Measurements from ENCODE around the gene CHRNA1.

CHRNA1 gene

DNA sequence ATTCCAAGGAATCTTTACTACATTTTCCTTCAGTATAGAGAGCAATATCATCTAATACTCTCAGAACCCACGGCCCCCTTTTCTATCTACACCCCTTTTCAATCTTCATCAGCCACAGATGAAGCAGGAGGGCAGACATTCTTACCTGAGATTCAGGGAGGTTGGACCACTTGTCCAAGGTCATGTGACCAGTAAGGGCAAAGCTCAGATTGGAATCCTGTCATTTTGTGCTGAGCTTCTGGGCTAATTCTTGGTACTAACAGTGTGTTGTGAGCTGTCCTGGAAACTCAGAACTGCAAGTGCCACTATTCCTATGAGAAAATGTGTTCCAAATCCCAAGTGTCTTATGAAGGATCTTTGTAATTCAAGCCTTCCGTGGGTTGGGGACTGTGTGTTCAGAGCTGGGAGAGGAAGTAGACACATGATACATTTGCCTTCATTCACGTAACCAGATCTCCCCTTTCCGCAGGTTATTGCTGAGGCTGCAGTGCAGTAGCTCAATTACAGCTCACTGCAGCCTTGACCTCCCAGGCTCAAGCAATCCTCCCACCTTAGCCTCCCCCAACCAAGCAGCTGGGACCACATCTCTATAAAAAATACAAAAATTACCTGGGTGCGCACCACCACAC lies 3.3 kb downstream of the CHRNA1 start:
- Mint-ChIP-seq H3K4me1 (no peaks in the 10 kb centered on the region), H3K36me3 (no peaks in the 10 kb centered on the region), H3K9me3 (no peaks in the 10 kb centered on the region), H3K27ac (no peak overlapping the region), H3K4me3 (no peak overlapping the region), H3K27me3 (peaks cover 6% of the 10 kb centered on the region)
- ATAC-seq (ENCODE audit: low read depth) = no peak
- no peak for DNase-seq (ENCODE audit: low spot score in 2 of 2)

DNA sequence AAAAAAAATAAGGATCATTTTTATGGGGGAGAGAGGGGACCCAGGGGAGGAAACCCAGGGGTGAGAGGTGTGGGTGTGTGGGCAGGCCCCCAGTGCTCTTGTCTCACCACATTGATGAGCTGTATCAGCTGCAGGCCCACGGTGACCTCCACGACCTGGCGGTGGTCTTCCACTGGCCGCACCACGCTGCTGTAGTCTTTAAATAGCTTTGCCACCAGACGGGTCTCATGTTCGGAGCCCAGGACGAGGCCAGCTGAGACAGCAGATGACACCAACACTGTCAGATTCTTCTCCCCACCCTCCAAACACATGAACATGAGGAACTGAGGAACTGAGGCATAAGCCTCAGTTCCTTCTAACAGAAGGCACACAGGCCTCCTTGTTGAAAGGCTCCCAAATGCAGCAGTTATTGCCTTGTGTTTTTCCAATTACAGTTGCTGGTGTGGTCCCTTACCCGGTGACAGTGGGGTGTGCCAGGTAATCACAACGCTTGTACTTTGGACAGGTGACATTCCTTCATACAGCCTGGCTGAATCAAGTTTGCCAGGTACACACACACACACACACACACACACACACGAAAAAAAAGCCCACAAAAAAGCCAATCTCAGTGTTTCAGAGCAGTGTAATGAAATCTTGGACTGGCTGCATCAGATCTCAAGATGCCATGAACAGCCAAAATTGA lies 4.7 kb downstream of the CHRNA1 start:
- Mint-ChIP-seq H3K36me3 (no peaks in the 10 kb centered on the region), H3K27ac (no peak overlapping the region), H3K27me3 (peaks cover 6% of the 10 kb centered on the region), H3K4me3 (no peak overlapping the region), H3K4me1 (no peaks in the 10 kb centered on the region), H3K9me3 (no peaks in the 10 kb centered on the region)
- DNase-seq (ENCODE audit: low spot score in 2 of 2) (no peak), ATAC-seq (ENCODE audit: low read depth) (no peak)

DNA sequence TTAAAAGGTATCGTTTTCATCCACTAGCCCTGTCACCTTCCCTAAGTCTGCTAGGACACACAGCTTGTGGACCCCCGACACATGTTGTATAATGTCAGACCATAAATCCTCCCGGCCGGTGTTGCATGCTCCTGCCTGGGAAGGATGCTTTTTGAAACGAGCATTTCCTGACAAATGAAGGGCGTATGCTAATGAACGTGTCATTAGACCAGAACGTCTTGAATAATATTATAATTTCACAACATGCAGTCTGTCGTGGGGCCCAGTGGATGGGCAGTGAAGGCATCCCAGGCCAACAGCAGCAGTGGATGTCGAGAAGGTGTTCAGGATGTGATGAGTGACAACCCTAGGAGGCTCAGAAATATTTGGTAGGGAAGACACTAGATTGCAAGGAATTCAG lies 7.5 kb downstream of the CHRNA1 start:
- ATAC-seq (ENCODE audit: low read depth) (no peak), DNase-seq (ENCODE audit: low spot score in 2 of 2) (no peak)
- Mint-ChIP-seq H3K27ac (no peak overlapping the region), H3K9me3 (no peaks in the 10 kb centered on the region), H3K36me3 (no peaks in the 10 kb centered on the region), H3K4me3 (no peak overlapping the region), H3K4me1 (peaks cover 12% of the 10 kb centered on the region), H3K27me3 (peaks cover 5% of the 10 kb centered on the region)

DNA sequence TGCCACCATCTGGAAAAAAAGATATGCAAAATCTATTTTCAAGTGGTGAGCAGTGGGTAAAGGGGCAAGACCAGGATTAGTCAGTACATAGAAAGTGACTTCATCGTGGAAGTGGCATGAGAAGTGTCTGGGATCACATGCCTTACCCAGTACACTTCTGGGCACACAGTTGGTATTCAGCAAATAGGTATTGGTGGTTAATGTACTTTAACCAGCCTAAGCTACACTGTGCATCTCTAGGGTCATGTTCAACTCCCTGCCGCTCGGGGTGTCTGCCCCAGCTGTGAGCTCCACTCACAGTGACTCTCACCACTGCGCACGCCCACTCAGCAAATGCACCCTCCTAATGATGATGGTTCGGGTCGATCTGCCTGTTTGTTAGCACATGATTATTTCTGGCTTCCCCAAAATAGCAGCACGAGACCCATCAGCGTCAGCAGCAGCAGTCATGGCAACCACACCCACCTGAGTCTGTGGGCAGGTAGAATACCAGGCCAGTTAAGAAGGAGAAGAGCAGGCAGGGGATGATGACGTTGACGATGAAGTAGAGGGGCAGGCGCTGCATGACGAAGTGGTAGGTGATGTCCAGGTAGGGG lies 11.1 kb downstream of the CHRNA1 start:
- H3K27ac Mint-ChIP-seq = peak overlapping the region; percentile 98
- peak; percentile 64 to 81 for DNase-seq (ENCODE audit: low spot score in 2 of 2)
- H3K27me3 Mint-ChIP-seq = no peaks in the 10 kb centered on the region
- peaks cover 26% of the 10 kb centered on the region for H3K4me1 Mint-ChIP-seq
- no peaks in the 10 kb centered on the region for H3K9me3 Mint-ChIP-seq
- no peaks in the 10 kb centered on the region for H3K36me3 Mint-ChIP-seq
- ATAC-seq (ENCODE audit: low read depth) = peak; percentile 60
- peak overlapping the region; percentile 65 for H3K4me3 Mint-ChIP-seq

DNA sequence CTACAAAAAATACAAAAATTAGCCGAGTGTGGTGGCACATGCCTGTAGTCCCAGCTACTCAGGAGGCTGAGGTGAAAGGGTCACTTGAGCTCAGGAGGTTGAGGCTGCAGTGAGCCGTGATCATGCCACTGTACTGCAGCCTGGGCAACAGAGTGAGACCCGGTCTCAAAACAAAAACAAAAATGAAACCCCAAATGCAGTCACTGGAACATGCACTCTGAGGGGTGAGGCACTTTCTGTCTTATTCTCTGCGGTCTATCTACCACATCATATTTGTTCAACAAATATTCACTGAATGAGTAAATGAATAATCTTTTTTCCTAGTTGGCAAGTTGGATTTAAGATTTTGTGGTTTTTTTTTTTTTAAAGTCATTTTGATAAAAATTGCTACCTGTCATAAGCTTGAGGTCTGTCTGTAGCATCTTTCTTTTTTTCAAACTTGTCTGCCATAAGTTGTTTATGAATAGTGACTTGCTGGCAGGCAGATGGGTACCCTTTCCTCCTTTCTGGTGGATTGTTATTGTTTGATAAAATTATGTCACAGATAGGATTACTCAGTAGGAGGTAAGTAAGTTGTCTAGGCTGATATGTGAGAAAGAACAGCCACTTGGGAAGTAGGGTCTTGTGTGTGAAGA lies 11.8 kb downstream of the CHRNA1 start:
- Mint-ChIP-seq H3K27me3 (no peaks in the 10 kb centered on the region), H3K4me3 (peak overlapping the region; percentile 65), H3K9me3 (no peaks in the 10 kb centered on the region), H3K27ac (peak overlapping the region; percentile 98), H3K4me1 (peaks cover 26% of the 10 kb centered on the region), H3K36me3 (no peaks in the 10 kb centered on the region)
- DNase-seq (ENCODE audit: low spot score in 2 of 2) = peak; percentile 27 to 58
- ATAC-seq (ENCODE audit: low read depth) = peak; percentile 41

DNA sequence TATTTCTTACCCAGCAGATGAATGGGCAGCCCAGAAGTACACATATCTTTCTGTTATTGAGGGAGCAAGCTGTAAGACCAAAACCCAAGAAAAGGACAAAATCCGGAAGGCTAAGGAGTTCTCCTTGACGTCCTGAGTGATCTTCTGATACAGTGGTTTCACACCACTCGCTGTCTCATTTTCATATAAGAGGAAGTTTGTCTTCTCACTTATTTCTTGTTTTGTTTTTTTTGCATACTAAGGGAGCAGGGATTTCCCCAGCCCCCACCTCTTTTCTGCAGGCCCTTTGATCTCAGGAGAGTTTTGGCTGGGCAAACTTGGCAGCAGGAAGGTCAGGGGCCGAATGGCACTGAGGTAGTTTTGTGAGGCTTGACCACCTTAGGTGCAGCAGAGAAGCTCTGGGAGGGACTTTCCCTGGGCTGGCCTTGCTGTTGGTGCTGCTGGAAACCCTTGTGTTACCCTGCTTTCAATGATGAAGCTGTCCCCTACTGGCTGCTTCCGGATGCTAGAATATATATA lies 13.3 kb downstream of the CHRNA1 start:
- peak; percentile 65 to 74 for DNase-seq (ENCODE audit: low spot score in 2 of 2)
- Mint-ChIP-seq H3K9me3 (no peaks in the 10 kb centered on the region), H3K27ac (peak overlapping the region; percentile 98), H3K27me3 (no peaks in the 10 kb centered on the region), H3K4me1 (peaks cover 26% of the 10 kb centered on the region), H3K4me3 (peak overlapping the region; percentile 55), H3K36me3 (no peaks in the 10 kb centered on the region)
- peak; percentile 41 for ATAC-seq (ENCODE audit: low read depth)

DNA sequence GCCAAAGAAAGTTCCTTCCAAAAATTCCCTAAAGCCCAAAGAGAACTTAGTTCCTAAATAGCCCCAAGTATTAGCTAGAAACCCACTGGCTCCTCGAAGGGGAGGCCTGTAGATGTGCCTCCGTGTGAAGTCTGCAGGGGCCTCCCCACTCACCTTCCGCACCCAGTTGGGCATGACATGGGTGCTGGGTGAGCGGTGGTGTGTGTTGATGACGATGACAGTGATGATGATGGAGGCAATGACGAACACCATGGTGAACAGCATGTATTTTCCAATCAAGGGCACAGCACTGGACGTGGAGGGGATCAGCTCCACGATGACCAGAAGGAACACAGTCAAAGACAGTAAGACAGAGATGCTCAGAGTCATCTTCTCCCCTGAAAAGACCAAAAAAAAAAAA lies 14.5 kb downstream of the CHRNA1 start:
- Mint-ChIP-seq H3K4me3 (peak overlapping the region; percentile 6), H3K27me3 (no peaks in the 10 kb centered on the region), H3K9me3 (no peaks in the 10 kb centered on the region), H3K4me1 (peaks cover 26% of the 10 kb centered on the region), H3K36me3 (no peaks in the 10 kb centered on the region), H3K27ac (peak overlapping the region; percentile 98)
- ATAC-seq (ENCODE audit: low read depth) (peak; percentile 45), DNase-seq (ENCODE audit: low spot score in 2 of 2) (peak; percentile 45 to 59)

DNA sequence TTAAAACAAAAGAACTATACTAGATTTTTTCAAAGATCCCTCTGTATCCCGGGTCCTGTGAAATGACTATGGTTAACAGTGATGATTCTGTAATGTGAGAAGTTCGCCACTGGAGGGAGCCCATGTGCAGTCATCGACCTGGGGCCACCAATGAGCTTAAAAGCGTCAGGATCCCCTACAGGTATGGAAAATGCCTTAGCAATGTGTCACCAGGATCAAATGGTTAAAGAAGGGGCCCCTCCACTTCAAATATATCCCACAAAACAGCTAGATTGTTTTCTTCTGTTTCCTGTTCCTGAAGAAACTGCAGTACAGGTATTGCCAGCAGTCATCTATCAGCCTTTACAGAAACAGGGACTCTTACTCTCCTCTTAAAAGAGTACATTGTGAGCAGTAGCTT lies 15.3 kb downstream of the CHRNA1 start:
- no peak for ATAC-seq (ENCODE audit: low read depth)
- H3K9me3 Mint-ChIP-seq = no peaks in the 10 kb centered on the region
- H3K36me3 Mint-ChIP-seq = no peaks in the 10 kb centered on the region
- H3K27ac Mint-ChIP-seq = peak overlapping the region; percentile 98
- H3K4me3 Mint-ChIP-seq = no peak overlapping the region
- no peaks in the 10 kb centered on the region for H3K27me3 Mint-ChIP-seq
- peak; percentile 75 to 77 for DNase-seq (ENCODE audit: low spot score in 2 of 2)
- peaks cover 26% of the 10 kb centered on the region for H3K4me1 Mint-ChIP-seq

DNA sequence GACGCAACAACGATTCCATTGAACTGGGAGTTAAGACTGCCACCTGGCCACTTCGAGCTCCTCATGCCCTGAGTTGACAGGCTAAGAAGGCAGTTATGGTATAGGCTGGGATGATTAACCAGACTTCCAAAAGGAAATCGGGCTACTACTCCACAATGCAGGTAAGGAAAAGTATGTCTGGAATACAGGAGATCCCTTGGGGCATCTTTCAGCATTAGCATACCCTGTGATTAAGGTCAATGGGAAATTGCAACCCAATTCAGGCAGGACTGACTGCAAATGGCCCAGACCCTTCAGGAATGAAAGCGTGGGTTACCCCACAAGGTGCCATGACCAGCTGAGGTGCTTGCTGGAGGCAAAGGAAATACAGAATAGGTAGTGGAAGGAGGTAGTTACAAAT lies 19.1 kb downstream of the CHRNA1 start:
- no peak overlapping the region for H3K27ac Mint-ChIP-seq
- H3K36me3 Mint-ChIP-seq = no peaks in the 10 kb centered on the region

DNA sequence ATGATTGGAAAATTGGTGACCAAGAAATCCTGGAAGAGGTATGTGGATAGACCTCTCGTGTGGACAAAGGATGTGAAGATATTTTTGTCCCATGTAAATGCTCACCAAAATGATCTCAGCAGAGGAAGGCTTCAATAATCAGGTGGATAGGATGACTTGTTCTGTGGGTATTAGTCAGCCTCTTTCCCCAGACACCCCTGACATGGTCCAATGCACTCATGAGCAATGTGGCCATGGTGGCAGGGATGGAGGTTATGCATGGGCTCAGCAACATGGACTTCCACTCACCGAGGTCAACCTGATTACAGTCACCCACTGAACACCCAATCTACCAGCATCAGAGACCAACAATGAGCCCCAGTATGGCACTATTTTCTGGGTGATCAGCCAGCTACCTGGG lies 20.2 kb downstream of the CHRNA1 start:
- no peak overlapping the region for H3K4me3 Mint-ChIP-seq
- H3K36me3 Mint-ChIP-seq = no peaks in the 10 kb centered on the region
- ATAC-seq (ENCODE audit: low read depth) = no peak
- H3K27ac Mint-ChIP-seq = no peak overlapping the region
- no peaks in the 10 kb centered on the region for H3K4me1 Mint-ChIP-seq
- H3K27me3 Mint-ChIP-seq = peaks cover 6% of the 10 kb centered on the region
- DNase-seq (ENCODE audit: low spot score in 2 of 2) = no peak
- no peaks in the 10 kb centered on the region for H3K9me3 Mint-ChIP-seq

More for the DNA sequence above, 19.1 kb downstream of the CHRNA1 start:
- Mint-ChIP-seq H3K27me3 (peaks cover 4% of the 10 kb centered on the region), H3K4me3 (no peak overlapping the region), H3K4me1 (peaks cover 7% of the 10 kb centered on the region), H3K9me3 (no peaks in the 10 kb centered on the region)
- DNase-seq (ENCODE audit: low spot score in 2 of 2) (no peak), ATAC-seq (ENCODE audit: low read depth) (no peak)

DNA sequence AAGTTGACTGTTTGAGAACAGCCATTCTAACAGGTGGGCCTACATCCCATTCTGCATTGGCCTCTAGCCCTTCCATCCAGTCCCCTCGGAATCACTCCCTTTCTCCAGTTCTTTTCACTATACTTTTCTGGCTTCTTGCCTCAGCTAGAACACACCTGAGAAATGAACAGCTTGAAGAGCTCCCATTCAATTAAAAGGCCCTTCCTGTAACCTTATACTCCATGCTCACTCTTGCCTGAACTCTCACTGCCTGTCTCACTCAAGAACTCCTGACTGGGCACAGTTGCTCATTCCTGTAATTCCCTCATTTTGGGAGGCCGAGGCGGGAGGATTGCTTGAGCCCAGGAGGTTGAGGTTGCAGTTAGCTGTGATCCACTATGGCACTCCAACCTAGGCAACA lies 23.6 kb downstream of the CHRNA1 start:
- Mint-ChIP-seq H3K27ac (no peak overlapping the region), H3K9me3 (no peaks in the 10 kb centered on the region), H3K4me1 (no peaks in the 10 kb centered on the region), H3K27me3 (peaks cover 6% of the 10 kb centered on the region), H3K36me3 (no peaks in the 10 kb centered on the region), H3K4me3 (no peak overlapping the region)
- no peak for ATAC-seq (ENCODE audit: low read depth)
- no peak for DNase-seq (ENCODE audit: low spot score in 2 of 2)

DNA sequence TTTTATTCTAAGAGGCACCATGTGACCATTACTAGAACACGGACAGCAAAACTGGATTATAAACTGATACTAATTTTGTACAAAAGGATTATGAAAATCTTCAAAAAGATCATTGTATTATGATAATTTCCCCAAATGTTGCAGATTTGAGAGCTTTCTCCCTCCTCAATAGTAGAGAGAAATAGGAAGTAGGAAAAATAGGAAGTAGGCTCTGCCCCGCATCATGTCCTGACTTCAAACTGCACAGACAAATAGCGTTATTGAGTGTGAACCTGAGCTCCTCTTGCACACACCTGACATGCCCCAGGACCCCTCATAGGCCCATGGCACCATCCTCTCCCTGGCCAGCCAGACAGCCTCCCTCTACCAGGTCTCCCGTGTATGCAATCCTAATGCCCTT lies 25.4 kb downstream of the CHRNA1 start:
- peaks cover 6% of the 10 kb centered on the region for H3K27me3 Mint-ChIP-seq
- H3K4me3 Mint-ChIP-seq = no peak overlapping the region
- no peaks in the 10 kb centered on the region for H3K4me1 Mint-ChIP-seq
- H3K36me3 Mint-ChIP-seq = no peaks in the 10 kb centered on the region
- H3K9me3 Mint-ChIP-seq = no peaks in the 10 kb centered on the region
- no peak for DNase-seq (ENCODE audit: low spot score in 2 of 2)
- H3K27ac Mint-ChIP-seq = no peak overlapping the region
- no peak for ATAC-seq (ENCODE audit: low read depth)

DNA sequence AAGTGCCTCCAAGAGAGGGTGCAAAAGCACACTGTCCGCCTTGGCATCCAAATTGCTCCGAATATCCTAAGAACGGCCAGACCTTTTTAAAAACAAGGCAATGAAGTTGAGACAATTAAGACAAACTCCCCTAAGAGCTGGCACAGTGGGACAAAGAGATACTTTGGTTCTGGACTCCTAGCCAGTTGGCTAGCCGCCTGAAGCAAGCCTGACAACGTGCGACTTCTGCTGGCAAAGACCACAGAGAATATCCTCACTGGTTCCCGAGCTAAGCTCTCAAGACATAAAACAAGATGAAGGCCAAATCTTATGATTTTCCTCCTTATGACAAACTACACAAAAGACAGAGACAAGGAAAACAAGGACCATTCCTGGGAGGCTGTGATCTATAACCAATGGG lies 32.7 kb downstream of the CHRNA1 start:
- H3K36me3 Mint-ChIP-seq = no peaks in the 10 kb centered on the region
- no peak for DNase-seq (ENCODE audit: low spot score in 2 of 2)
- no peak overlapping the region for H3K27ac Mint-ChIP-seq
- peaks cover 18% of the 10 kb centered on the region for H3K27me3 Mint-ChIP-seq
- H3K4me3 Mint-ChIP-seq = no peak overlapping the region
- no peak for ATAC-seq (ENCODE audit: low read depth)
- H3K4me1 Mint-ChIP-seq = peaks cover 3% of the 10 kb centered on the region
- no peaks in the 10 kb centered on the region for H3K9me3 Mint-ChIP-seq

DNA sequence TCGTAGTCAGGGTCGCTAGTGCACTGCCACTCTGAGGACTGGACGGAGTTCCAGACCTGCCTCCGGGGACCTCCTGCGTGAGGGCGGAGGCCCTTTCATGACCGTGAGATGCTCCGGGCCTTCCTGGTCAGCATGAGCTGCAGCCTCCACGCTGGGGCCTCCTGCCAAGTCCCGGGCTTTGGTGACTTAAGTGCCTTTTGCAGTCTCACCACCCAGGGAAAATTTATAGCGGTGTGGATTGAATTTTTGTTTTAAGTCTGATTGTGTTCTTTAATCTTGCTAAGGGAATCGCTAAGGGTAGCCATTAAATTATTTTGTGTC lies 33.6 kb downstream of the CHRNA1 start:
- Mint-ChIP-seq H3K4me3 (peak overlapping the region; percentile 80), H3K36me3 (no peaks in the 10 kb centered on the region), H3K9me3 (no peaks in the 10 kb centered on the region), H3K27ac (no peak overlapping the region), H3K27me3 (peaks cover 18% of the 10 kb centered on the region), H3K4me1 (peaks cover 3% of the 10 kb centered on the region)
- no peak for DNase-seq (ENCODE audit: low spot score in 2 of 2)
- ATAC-seq (ENCODE audit: low read depth) = no peak
